Activated CD4-positive, alpha-beta T cell treated with anti-CD3 and anti-CD28 coated beads, Interleukin-10, Interleukin-2, amounts not matched to agents 100 ng/mL and 50 ng/mL, durations not matched to agents 16 hours and 8 hours (primary cell): Measurements from ENCODE around the gene CCDC136.

ENCODE experiments used
- DNase-seq: peaks from one replicate; pipeline ENCODE4 v3.0.0-alpha.2; 2020

The CCDC136 gene

DNA sequence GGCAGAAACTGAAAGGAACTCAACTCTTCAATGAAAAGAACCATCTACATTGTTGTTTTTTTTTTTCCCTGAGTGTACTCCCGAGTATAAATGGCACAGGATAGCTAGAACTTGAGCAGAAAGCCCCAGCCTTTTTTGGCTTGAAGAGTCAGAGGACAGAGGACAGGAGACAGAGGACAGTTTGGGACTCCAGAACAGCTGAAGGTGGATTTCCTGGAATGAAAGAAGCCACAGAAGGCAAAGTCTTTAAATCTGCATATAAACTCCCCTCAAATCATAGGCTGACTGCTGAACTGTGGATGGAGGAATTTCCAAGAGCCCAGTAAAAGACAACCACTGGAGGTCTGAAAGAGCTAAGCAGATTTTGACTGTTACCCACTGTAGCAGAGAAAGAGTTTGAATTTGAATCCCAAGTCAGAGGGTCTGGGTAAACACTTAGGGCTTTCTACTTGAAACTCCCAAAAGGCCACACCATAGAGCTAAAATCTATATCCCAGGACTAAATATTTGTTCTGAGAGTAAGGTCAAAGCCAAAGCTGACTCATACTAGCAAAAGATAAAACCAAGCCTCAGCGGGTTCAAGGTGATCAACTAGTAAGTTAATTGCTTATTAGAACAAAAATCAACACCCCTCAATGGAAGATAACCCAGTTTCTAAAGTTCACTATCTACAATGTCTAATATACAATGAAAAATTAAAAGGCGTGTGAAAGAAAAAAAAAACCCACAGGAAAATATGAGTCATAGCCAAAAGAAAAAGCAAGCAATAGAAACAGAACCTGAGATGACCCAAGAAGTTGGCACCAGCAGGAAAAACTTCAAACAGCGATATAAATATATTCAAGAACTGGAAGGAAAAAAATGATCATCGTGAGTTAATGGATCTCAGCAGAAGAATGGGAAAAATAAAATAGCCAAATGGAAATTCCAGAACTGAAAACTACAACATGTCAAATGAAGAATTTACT, 14.3 kb upstream of the CCDC136 start:
- no peak for DNase-seq

GRCh38 chr7:128778946-128779345, 12.8 kb upstream of the CCDC136 start:
- no peak for DNase-seq

GRCh38 chr7:128781126-128781525, 10.6 kb upstream of the CCDC136 start:
- DNase-seq, result no peak

DNA sequence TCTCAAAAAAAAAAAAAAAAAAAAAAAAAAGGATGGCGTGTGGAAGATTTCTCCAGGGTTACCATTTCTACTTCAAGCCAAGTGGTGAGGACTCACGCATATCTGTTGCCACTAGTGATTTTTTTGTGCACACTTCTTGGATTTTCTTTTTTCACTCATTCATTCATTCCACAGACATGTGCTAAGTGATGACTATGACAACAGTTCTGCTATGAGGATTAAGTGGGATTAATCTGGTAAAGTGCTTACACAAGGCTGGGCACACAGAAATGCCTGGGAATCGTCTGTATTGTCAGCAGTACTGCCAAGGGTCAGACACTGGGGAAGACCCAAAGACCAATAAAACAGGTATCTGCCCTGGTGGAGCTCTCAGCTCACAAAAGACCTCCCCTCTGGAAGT, 9.9 kb upstream of the CCDC136 start:
- DNase-seq, result no peak

DNA sequence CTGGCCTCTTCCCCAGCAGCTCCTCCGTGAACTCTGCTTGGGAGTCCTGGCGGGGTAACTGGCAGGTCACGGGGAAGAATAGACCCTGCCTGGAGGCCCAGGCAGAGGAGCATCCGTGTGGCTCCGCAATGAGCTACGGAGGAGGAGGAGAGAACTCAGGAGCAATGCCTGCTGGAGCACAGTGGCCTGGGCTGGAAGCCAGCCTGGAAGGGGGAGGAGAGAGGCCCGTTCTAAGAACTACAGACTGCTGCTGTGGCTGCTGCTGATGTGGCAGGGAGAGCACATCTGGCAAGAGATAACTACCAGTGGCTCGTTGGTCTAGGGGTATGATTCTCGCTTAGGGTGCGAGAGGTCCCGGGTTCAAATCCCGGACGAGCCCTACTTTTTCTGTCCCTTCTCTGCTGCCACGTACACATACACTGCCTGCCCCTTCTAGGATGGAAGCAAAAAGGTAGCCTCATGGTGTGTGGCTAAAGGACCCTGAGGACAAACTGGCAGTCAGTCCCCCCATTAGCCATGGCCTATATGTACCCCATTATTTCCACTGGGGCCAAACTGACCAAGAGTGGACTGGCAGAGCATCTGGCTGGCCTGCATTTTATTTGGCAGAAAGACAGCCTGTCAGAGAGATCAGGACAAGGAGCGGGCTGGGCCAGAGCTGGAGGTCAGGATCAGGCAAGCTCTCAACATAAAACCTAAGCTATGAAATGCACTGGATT, 8.5 kb upstream of the CCDC136 start:
- DNase-seq, result peak; percentile 43

GRCh38 chr7:128785738-128786137, 6.0 kb upstream of the CCDC136 start:
- DNase-seq, result no peak

GRCh38 chr7:128788446-128789412, 3.0 kb upstream of the CCDC136 start:
- no peak for DNase-seq

DNA sequence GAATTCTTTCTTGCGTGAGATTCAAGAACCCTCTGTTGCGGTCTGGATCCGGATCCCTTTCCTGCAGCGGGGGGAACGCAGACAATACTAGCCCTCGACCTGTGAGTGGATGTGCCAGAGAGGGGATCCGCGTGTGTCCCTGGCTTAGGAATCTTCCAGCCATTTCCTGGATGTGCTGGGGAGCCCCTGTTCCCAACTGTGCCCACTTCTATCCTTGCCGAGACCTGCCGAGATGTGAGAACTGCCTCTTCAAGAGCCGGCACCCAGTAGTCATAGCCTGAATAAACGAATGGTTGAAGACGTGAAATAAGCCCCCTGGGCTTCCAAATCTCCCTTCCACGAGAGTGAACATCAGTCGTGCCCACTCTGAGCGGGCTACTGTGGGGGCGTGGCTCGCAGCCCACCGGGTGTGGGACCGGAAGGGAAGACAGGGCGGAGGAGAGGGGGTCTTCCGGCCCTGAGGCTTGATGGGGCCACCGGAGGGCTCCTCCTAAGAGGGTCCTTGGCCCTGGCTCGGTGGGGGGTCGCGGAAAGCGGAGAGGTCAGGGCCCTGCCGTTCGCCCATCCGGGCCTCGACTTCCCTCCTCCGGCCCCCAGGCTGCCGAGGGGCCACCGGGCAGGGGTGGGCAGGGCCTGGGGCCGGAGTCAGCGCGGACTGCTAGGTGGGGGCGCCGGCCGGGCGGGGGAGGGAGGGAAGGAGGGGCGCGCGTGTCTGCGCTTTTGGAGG, 1.3 kb upstream of the CCDC136 start:
- DNase-seq, result no peak

GRCh38 chr7:128791972-128792327, 182 bp downstream of the CCDC136 start:
- no peak for DNase-seq

- no peak for DNase-seq
Measured at GRCh38 chr7:128792471-128793180, 858 bp downstream of the CCDC136 start.

GRCh38 chr7:128793181-128793547, 1.4 kb downstream of the CCDC136 start:
- no peak for DNase-seq

DNA sequence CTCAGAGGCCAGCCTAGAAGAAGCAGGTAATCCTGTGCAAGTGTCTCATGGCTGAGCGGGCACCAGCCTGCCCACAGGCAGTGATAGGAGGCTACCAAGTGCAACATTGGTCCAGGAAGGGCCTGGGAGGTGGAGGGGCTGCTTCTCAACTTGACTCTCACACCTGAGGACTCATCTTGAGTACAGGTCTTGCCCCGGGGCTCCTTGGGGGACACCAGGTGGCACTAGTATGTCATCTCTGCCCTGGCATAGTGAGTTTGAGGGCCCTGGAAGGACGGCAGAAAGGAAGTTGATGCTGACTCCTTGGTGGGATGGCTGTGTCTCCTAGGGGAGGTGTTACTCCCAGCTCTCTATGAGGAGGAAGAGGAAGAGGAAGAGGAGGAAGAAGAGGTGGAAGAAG, 2.3 kb downstream of the CCDC136 start:
- peak; percentile 28 for DNase-seq

DNA sequence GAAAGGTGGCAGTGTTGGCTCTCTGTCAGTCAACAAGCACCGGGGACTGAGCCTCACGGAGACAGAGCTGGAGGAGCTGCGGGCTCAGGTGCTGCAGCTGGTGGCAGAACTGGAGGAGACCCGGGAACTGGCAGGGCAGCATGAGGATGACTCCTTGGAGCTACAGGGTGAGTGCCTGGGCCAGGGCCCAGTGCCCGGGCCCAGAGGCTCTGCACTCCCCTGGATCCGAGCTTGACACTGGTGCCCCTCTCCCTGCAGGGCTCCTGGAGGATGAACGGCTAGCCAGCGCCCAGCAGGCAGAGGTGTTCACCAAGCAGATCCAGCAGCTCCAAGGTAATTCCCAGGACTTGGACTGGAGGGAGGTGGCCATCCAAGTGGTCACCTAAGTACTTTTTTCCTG, 2.7 kb downstream of the CCDC136 start:
- no peak for DNase-seq

GRCh38 chr7:128795129-128795528, 3.4 kb downstream of the CCDC136 start:
- no peak for DNase-seq

- no peak for DNase-seq
Measured at GRCh38 chr7:128796327-128796726, 4.6 kb downstream of the CCDC136 start.

DNA sequence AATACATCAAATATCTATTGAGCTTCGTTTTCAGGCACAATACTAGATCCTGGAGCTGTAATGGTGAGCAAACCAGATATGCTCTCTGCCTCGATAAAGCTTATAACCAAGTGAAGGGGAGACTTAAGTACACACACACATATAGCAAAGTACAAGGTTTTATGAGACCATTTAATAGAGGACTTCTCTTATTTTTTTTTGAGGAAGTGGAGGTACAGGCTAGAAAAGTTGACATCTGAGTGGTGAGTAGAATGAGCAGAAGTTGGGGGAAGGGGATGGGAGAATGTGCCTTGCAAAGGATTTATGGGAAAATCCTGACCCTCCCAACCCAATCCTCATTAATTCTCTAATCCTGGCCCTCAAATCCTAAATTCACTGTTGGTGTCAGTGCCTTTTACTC, 7.7 kb downstream of the CCDC136 start:
- no peak for DNase-seq

DNA sequence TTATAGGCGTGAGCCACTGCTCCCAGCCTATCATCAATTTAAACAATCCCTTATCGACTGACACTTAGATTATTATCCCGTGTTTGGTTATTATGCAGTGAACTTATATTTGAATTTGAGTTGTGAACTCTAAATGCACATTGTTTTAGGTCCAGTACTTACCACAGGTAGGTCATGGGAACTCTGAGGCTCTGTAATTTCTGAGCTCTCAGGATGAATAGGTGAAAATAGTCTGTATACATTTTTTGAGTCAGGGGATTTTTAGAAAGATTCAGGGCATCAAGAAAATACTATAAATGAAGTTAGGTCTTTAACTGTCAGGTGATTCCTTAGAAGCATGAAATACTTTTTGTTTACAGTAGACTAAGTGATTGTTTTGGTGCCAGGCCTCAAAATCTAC, 8.8 kb downstream of the CCDC136 start:
- no peak for DNase-seq

DNA sequence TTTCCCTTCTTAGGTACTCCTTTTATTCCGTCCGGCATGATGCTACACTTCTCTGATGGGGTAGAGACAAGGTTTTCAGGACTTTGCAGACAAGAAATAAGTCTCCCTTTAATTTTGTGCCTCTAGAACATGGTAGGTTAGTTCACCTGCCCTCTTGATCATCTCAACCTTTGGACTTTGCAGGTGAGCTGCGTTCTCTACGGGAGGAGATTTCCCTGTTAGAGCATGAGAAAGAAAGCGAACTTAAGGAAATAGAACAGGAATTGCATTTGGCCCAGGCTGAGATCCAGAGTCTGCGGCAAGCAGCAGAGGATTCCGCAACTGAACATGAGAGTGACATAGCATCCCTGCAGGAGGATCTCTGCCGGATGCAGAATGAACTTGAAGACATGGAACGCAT, 9.2 kb downstream of the CCDC136 start:
- no peak for DNase-seq

- no peak for DNase-seq
Measured at GRCh38 chr7:128801667-128802418, 10.1 kb downstream of the CCDC136 start.

DNA sequence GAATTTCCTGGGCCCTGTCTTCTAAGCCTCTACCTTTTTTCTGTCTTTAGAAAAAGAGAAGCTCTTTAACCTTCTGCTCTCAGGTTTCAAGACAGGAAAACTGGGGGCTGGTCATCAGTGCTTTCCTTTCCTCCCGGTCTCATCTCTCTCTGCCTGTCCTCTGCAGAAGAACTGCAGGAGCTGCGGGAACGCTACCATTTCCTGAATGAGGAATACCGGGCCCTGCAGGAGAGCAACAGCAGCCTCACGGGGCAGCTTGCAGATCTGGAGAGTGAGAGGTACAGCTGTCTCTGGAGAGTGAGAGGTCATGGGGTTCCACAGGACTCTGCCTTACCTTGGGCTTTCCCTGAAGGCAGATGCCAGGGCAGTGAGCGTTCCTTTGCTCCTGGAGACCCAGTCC, 12.7 kb downstream of the CCDC136 start:
- no peak for DNase-seq

GRCh38 chr7:128805225-128805624, 13.5 kb downstream of the CCDC136 start:
- no peak for DNase-seq
